OCI-LY1 (cell line): ENCODE results near the gene CA5A.

Experiments
- H2AFZ ChIP-seq: fragments of 200-600 bp; sonication (generic), shearing (Covaris generic); 2 replicates; pipeline ENCODE4 v1.6.0; 2014; ENCODE audit warnings: antibody characterized with exemption, mild to moderate bottlenecking, low read length
- H3F3A ChIP-seq: fragments of 200-600 bp; sonication (generic), shearing (Covaris generic); 2 replicates; pipeline ENCODE4 v1.6.0; 2014; ENCODE audit warnings: mild to moderate bottlenecking, antibody characterized with exemption, low read length, moderate library complexity; ENCODE audit not compliant: insufficient read depth
- H3K27ac ChIP-seq: fragments of 200-600 bp; sonication (generic); 2 replicates; pipeline ENCODE4 v1.5.1; 2014; ENCODE audit warnings: low read length, mixed run types, mild to moderate bottlenecking, low read depth; ENCODE audit not compliant: poor library complexity, severe bottlenecking
- H3K27me3 ChIP-seq: fragments of 200-600 bp; sonication (generic); 2 replicates; pipeline ENCODE4 v1.6.0; 2014; ENCODE audit warnings: antibody characterized with exemption, mild to moderate bottlenecking, low read length, moderate library complexity; ENCODE audit not compliant: insufficient read depth
- H3K36me3 ChIP-seq: fragments of 200-600 bp; sonication (generic); 2 replicates; pipeline ENCODE4 v1.6.1; 2014; ENCODE audit warnings: mild to moderate bottlenecking, antibody characterized with exemption, low read length, moderate library complexity, mixed read lengths; ENCODE audit not compliant: insufficient read depth
- H3K4me1 ChIP-seq: fragments of 200-600 bp; sonication (generic); 2 replicates; pipeline ENCODE4 v1.5.1; 2014; ENCODE audit warnings: mild to moderate bottlenecking, low read length, moderate library complexity; ENCODE audit not compliant: insufficient read depth, severe bottlenecking
- H3K4me2 ChIP-seq: fragments of 200-600 bp; sonication (generic), shearing (Covaris generic); 2 replicates; pipeline ENCODE4 v1.6.1; 2014; ENCODE audit warnings: low read length
- H3K4me3 ChIP-seq: fragments of 200-600 bp; sonication (generic); 2 replicates; pipeline ENCODE4 v1.5.1; 2014; ENCODE audit warnings: low read length, low read depth, mild to moderate bottlenecking, mixed read lengths; ENCODE audit not compliant: poor library complexity, severe bottlenecking
- H3K79me2 ChIP-seq: fragments of 200-600 bp; shearing (Covaris generic); 2 replicates; pipeline ENCODE4 v1.6.1; 2016; ENCODE audit warnings: mixed run types, low read length, mixed read lengths; ENCODE audit not compliant: insufficient read depth
- H3K9ac ChIP-seq: fragments of 200-600 bp; sonication (generic), shearing (Covaris generic); 2 replicates; pipeline ENCODE4 v1.6.1; 2014; ENCODE audit warnings: mild to moderate bottlenecking, low read length, mixed read lengths
- H3K9me2 ChIP-seq: fragments of 200-600 bp; sonication (generic), shearing (Covaris generic); 2 replicates; pipeline ENCODE4 v1.6.1; 2014; ENCODE audit warnings: low read depth, mild to moderate bottlenecking, low read length, mixed read lengths
- H3K9me3 ChIP-seq: fragments of 200-600 bp; shearing (Covaris generic); 2 replicates; pipeline ENCODE4 v1.6.1; 2014; ENCODE audit warnings: low read length, mixed read lengths
- H4K20me1 ChIP-seq: fragments of 200-600 bp; sonication (generic), shearing (Covaris generic); 2 replicates; pipeline ENCODE4 v1.6.0; 2016; ENCODE audit warnings: mild to moderate bottlenecking, low read length; ENCODE audit not compliant: insufficient read depth
- CTCF ChIP-seq: fragments of 200-600 bp; sonication (generic), shearing (Covaris generic); IDR thresholded peaks from 2 replicates; pipeline ENCODE4 v1.5.1; 2017; ENCODE audit warnings: mild to moderate bottlenecking, antibody characterized with exemption, low read length, moderate library complexity, mixed read lengths
- EZH2 ChIP-seq: fragments of 200-600 bp; sonication (generic), shearing (Covaris generic); IDR thresholded peaks from 2 replicates; pipeline ENCODE4 v1.8.0; 2017; ENCODE audit warnings: borderline replicate concordance, mixed run types, mild to moderate bottlenecking, antibody characterized with exemption, low read length, moderate library complexity, mixed read lengths

CA5A gene

GRCh38 chr16:87968541-87968940, 32.2 kb upstream of the CA5A start:
- TF ChIP-seq CTCF (no peak), EZH2 (no peak)
- H3K9me3 ChIP-seq = peaks cover 7% of the 10 kb centered on the region; the same call in 1 of the 2 replicates
- no peak overlapping the region for H3K27ac ChIP-seq
- H3K79me2 ChIP-seq = peaks cover 56% of the 10 kb centered on the region
- no peak overlapping the region for H3K9ac ChIP-seq
- H3K4me2 ChIP-seq = no peak overlapping the region
- H3K4me1 ChIP-seq = peaks cover 15% of the 10 kb centered on the region
- H2AFZ ChIP-seq = no peak overlapping the region
- no peaks in the 10 kb centered on the region for H3F3A ChIP-seq
- H3K27me3 ChIP-seq = no peaks in the 10 kb centered on the region
- no peak overlapping the region for H3K4me3 ChIP-seq
- H4K20me1 ChIP-seq = no peaks in the 10 kb centered on the region
- H3K9me2 ChIP-seq = no peaks in the 10 kb centered on the region
- peaks cover 11% of the 10 kb centered on the region for H3K36me3 ChIP-seq

- no peaks in the 10 kb centered on the region for H4K20me1 ChIP-seq
- no peak overlapping the region; the same call in 1 of the 2 replicates for H3K9ac ChIP-seq
- no peaks in the 10 kb centered on the region for H3K9me2 ChIP-seq
- peak overlapping the region; percentile 46 for H3K27ac ChIP-seq
- peaks cover 7% of the 10 kb centered on the region; the same call in 1 of the 2 replicates for H3K9me3 ChIP-seq
- peaks cover 18% of the 10 kb centered on the region for H3K4me1 ChIP-seq
- TF ChIP-seq CTCF (no peak), EZH2 (no peak)
- peaks cover 41% of the 10 kb centered on the region for H3K79me2 ChIP-seq
- no peaks in the 10 kb centered on the region for H3K27me3 ChIP-seq
- H3K4me2 ChIP-seq = no peak overlapping the region
- no peak overlapping the region for H2AFZ ChIP-seq
- H3K4me3 ChIP-seq = no peak overlapping the region
- H3F3A ChIP-seq = no peaks in the 10 kb centered on the region
- peaks cover 11% of the 10 kb centered on the region for H3K36me3 ChIP-seq
These were observed 30.4 kb upstream of the CA5A start for GRCh38 chr16:87966685-87967185.

GRCh38 chr16:87966064-87966645, 29.8 kb upstream of the CA5A start:
- Histone ChIP-seq H3K9me2 (no peaks in the 10 kb centered on the region), H3K36me3 (peaks cover 7% of the 10 kb centered on the region), H3F3A (no peaks in the 10 kb centered on the region), H3K27ac (peak overlapping the region; percentile 46), H3K9me3 (peaks cover 2% of the 10 kb centered on the region; the same call in 1 of the 2 replicates), H3K4me1 (peaks cover 18% of the 10 kb centered on the region), H3K9ac (no peak overlapping the region; the same call in 1 of the 2 replicates), H2AFZ (no peak overlapping the region), H3K27me3 (no peaks in the 10 kb centered on the region), H3K4me3 (no peak overlapping the region), H3K4me2 (no peak overlapping the region), H3K79me2 (peaks cover 35% of the 10 kb centered on the region), H4K20me1 (no peaks in the 10 kb centered on the region)
- TF ChIP-seq CTCF = no peak
- no peak for TF ChIP-seq EZH2
